Stimulated activated effector memory CD8-positive, alpha-beta T cell treated with anti-CD3 and anti-CD28 coated beads, Interleukin-12 subunit alpha, Interleukin-12 subunit beta, amount 100 ng/mL, for 72 hours (primary cell): Measurements from ENCODE around the gene SMYD3.

Source experiments
- ATAC-seq: fragments of 150-1000 bp; cut with Tn5 transposase; 2 replicates; pipeline ENCODE4 v1.10.0; 2021
- DNase-seq, 2 donors: peaks; one replicate each; pipeline ENCODE4 v3.0.0; 2021 to 2022; ENCODE audit warnings: low spot score in 2 of 2
- H3K27ac Mint-ChIP-seq: one replicate; pipeline ENCODE4 v1.8.0; 2022; ENCODE audit warnings: mild to moderate bottlenecking, mixed read lengths
- H3K36me3 Mint-ChIP-seq: one replicate; pipeline ENCODE4 v1.8.0; 2022; ENCODE audit warnings: mild to moderate bottlenecking, mixed read lengths
- H3K4me1 Mint-ChIP-seq: one replicate; pipeline ENCODE4 v1.8.0; 2022; ENCODE audit warnings: mixed read lengths
- H3K4me3 Mint-ChIP-seq: one replicate; pipeline ENCODE4 v1.8.0; 2022; ENCODE audit warnings: mild to moderate bottlenecking, mixed read lengths
- H3K9me3 Mint-ChIP-seq: one replicate; pipeline ENCODE4 v1.8.0; 2022; ENCODE audit warnings: mixed read lengths

The SMYD3 gene

DNA sequence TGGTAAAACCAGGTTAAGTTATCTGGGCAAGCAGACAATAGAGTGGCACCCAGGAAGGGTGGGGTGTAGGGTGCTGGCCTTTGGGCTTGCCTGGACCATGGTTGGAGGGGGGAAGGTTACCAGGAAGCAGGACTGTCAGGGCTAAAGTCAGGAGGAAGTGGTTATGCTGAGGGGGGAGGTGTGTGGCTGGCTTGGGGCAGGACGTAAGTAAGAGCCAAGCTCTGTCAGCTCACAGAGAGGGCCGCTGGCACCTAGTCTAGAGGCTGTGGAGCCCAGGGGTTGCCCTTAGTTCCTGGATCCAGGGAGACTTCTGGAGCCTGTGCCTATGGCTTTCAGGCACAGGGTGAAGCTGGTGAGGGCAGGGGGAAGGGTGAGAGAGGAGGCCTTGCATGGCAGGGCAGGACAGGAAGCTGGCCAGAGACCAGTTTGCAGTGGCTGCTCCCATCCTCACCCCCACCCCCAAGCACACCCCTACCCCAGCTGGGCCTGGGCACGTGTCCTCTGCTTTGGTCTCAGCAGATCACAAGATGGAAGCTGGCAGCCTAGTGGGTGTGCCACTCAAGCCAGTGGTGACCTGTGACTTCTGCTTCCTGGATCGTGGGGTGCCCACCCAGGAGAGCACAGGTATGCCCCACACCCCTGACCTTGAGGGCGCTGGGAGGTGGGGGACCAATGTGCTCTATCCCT lies 20.5 kb upstream of the SMYD3 start:
- peaks cover 15% of the 10 kb centered on the region for H3K4me1 Mint-ChIP-seq
- peaks cover 3% of the 10 kb centered on the region for H3K9me3 Mint-ChIP-seq
- ATAC-seq = peak; percentile 76
- peak overlapping the region; percentile 34 for H3K4me3 Mint-ChIP-seq
- H3K27ac Mint-ChIP-seq = peak overlapping the region; percentile 94
- DNase-seq = no peak
- H3K36me3 Mint-ChIP-seq = no peaks in the 10 kb centered on the region

DNA sequence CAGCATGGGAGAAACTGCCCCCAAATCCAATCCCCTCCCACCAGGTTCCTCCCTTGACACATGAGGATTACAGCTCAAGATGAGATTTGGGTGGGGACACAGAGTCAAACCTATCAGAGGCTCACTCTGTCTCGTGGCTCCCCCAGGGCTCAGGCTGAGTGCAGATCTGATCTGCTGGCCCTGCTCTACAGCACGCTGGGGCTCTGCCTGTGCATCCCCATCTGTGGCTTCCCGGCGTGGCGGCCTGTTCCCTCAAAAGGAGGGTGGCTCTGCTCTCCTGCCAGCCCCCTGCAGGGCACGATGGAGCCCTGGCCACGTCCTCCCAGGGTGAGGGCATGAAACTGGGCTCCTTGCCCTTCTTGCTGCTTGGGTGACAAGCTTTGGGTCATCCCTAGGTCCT lies 19.8 kb upstream of the SMYD3 start:
- H3K27ac Mint-ChIP-seq = peak overlapping the region; percentile 94
- H3K36me3 Mint-ChIP-seq = no peaks in the 10 kb centered on the region
- DNase-seq (no peak), ATAC-seq (no peak)
- H3K4me1 Mint-ChIP-seq = peaks cover 15% of the 10 kb centered on the region
- peak overlapping the region; percentile 34 for H3K4me3 Mint-ChIP-seq
- H3K9me3 Mint-ChIP-seq = peaks cover 3% of the 10 kb centered on the region

DNA sequence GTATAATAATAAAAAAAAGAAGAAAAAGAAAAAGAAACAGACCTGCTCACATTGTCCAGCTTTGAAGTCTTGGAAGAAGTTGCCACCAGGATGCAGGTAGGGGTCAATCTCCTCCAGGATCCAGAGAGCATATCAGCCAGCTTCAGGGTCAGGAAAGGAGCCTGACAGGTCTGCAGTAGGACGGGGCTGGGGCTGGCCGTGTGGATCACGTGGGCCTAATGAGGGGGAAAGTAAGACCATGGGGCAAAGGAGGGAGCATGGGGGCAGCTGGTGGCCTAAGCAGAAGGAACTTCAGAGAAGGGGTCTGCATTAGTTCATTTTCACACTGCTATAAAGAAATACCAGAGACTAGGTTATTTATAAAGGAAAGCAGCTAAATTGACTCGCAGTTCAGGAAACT lies 19.3 kb upstream of the SMYD3 start:
- ATAC-seq (no peak), DNase-seq (no peak)
- Mint-ChIP-seq H3K9me3 (peaks cover 1% of the 10 kb centered on the region), H3K4me1 (peaks cover 15% of the 10 kb centered on the region), H3K36me3 (no peaks in the 10 kb centered on the region), H3K27ac (peak overlapping the region; percentile 94), H3K4me3 (no peak overlapping the region)

DNA sequence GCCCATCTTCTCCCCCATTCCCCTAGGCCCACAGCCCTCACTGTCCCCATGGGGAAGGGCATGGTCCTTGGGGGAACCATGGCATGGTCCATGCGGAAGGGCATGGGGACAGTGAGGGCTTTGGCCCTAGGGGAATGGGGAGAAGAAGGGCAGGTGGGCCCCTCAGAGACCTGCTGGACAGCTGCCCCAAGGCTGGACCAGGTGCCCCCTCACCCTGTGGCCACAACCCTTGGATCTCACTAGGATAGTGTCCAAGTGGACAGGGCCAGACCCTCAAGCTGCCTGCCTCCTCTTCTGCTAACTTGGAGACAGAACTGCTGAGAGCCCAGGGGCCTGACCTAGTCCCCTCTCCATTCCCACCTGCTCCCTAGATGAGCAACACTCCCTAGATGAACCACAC lies 12.4 kb upstream of the SMYD3 start:
- no peak for ATAC-seq
- Mint-ChIP-seq H3K36me3 (no peaks in the 10 kb centered on the region), H3K4me3 (no peak overlapping the region), H3K9me3 (no peaks in the 10 kb centered on the region), H3K27ac (no peak overlapping the region), H3K4me1 (peaks cover 2% of the 10 kb centered on the region)
- DNase-seq = no peak

DNA sequence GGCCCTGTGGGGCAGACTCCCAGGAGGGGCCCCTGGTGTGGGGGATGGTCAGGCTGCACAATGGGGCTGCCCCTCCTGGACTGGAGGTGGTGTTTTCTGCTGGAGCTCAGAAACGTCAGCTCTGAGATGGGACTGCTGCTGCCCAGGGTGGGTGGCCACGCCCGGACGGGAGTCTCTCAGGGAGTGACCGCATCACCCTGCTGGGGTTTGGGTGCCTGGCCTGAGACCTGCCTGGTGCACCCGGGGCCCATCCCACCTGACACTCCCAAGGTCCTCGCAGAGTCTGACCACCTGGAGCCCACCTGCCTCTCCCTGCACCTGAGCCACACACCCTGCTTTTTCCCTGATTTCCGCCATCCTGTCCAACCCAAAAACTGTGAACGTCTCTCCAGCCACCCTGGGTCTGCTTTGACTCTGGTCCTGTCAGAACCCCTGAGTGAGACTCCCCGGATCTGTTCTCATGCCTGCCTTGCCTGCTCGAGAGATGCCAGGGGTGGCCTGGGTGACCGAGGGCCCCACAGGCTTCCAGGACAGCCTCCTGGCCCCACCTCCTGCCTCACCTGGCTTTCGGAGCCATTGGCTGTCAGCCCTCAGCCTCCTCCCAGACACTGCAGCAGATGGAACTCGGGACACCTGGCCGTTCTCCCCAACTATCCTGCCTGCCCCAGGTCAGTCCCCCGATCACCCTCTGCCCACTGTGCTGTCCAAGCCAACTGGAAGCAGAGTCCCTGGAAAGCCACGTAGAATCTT lies 11.6 kb upstream of the SMYD3 start:
- Mint-ChIP-seq H3K36me3 (no peaks in the 10 kb centered on the region), H3K4me3 (no peak overlapping the region), H3K27ac (peak overlapping the region; percentile 43), H3K9me3 (no peaks in the 10 kb centered on the region), H3K4me1 (peaks cover 8% of the 10 kb centered on the region)
- no peak for DNase-seq
- ATAC-seq = no peak

DNA sequence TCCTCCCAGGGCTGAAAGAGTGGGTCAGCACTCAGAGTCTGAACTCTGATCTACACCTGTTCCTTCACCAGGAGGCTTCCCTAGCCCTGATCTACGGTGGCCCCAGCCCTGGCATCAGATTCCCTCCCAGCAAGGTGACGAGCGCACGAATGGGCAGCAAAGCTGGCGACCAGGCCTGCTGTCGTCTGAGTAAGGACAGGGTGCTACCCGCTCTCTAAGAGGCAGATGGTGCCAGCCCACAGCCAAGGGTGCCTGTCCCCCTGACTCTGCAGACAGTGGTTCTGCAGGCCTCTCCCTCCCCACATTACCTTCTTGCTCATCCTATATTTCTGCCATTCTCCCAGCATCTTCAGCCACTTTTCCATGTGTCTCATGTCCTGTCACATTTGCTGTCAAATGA lies 10.3 kb upstream of the SMYD3 start:
- ATAC-seq (no peak), DNase-seq (no peak)
- H3K36me3 Mint-ChIP-seq = no peaks in the 10 kb centered on the region
- peaks cover 8% of the 10 kb centered on the region for H3K4me1 Mint-ChIP-seq
- H3K4me3 Mint-ChIP-seq = no peak overlapping the region
- no peaks in the 10 kb centered on the region for H3K9me3 Mint-ChIP-seq
- H3K27ac Mint-ChIP-seq = no peak overlapping the region

DNA sequence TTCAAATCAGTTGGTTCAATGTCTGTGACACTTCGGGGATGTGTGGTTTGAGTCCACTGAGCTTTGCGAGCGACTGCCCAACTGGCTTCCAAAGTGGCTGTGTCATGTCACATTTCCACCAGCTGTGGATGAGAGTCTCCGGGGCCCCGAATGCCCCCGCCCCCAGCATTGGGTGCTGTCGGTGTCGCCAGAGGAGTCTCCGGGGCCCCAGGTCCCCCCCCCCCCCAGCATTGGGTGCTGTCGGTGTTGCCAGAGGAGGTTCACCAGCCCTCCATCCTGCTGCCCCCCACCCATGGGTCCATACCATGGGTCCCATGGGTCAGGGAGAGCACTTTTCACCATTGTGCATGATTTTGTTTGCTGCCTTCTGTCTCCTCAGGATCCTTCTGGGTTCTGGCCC lies 9.0 kb upstream of the SMYD3 start:
- H3K4me1 Mint-ChIP-seq = peaks cover 8% of the 10 kb centered on the region
- ATAC-seq (no peak), DNase-seq (no peak)
- no peaks in the 10 kb centered on the region for H3K36me3 Mint-ChIP-seq
- no peak overlapping the region for H3K4me3 Mint-ChIP-seq
- no peaks in the 10 kb centered on the region for H3K9me3 Mint-ChIP-seq
- no peak overlapping the region for H3K27ac Mint-ChIP-seq

DNA sequence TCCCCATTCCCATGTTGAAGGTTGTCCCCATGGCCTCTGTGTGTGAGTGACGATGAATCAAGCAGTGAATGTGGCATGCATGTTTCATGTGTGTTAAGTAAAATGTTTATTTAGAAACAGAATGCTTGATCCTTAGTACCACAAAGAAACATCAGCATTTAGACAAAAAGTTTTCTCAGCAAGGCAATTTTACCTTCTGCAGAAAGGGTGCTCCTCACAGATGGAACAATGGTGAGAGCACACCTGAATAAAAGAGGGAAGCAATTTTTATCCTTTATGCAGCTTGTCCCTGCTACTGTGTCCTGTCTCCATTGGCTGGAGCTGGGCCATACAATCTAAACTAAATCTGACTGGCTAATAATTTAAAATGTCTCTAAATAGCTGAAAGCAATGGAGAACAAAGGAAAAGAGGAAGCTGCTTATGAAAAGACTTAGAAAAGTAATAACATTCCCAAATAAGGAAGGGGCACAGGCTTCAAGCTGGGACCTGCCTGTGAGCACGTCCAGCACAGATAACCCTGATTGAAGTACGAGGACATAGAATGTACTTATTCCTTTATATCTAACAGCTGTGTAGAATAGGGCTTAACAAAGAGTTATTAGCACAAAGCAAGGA lies 8.4 kb upstream of the SMYD3 start:
- Mint-ChIP-seq H3K4me3 (no peak overlapping the region), H3K4me1 (peaks cover 8% of the 10 kb centered on the region), H3K27ac (no peak overlapping the region), H3K36me3 (no peaks in the 10 kb centered on the region), H3K9me3 (no peaks in the 10 kb centered on the region)
- DNase-seq (no peak), ATAC-seq (no peak)

DNA sequence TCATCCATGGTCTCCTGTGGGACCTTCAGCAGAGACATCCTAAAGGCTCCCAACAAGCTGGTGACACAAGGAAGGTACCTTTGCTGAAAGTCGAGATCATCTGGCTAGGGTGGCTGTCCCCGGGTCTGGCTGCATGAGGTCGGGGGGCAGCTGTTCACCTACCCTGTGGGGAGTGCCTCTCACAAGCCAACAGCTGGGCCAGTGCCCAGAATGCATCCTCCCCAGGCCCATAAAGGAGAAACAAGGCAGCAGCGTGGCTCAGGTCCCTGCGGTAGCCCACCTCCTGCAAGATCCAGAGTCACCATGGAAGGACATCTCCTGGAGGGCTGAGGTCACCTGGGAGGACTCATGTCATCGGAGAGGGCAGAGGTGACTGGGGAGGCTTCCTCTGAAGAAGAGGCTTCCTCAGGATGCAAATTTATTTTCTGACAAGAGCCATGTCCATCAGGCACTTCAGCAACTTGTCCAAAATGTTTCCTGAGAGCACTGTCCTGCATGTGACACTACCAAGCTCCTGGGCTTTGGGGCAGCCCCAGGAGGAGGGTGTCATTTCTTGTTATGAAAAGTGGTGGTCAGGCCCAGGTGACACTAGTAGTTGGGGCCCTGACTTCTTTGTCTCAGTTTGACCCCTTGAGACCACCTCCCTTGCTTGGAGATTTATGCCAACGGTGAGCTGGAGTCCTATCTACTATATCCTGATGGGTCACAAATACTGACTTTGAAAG lies 6.7 kb upstream of the SMYD3 start:
- peaks cover 8% of the 10 kb centered on the region for H3K4me1 Mint-ChIP-seq
- ATAC-seq = peak; percentile 11
- H3K27ac Mint-ChIP-seq = no peak overlapping the region
- peak overlapping the region; percentile 24 for H3K4me3 Mint-ChIP-seq
- no peaks in the 10 kb centered on the region for H3K9me3 Mint-ChIP-seq
- no peak for DNase-seq
- no peaks in the 10 kb centered on the region for H3K36me3 Mint-ChIP-seq

DNA sequence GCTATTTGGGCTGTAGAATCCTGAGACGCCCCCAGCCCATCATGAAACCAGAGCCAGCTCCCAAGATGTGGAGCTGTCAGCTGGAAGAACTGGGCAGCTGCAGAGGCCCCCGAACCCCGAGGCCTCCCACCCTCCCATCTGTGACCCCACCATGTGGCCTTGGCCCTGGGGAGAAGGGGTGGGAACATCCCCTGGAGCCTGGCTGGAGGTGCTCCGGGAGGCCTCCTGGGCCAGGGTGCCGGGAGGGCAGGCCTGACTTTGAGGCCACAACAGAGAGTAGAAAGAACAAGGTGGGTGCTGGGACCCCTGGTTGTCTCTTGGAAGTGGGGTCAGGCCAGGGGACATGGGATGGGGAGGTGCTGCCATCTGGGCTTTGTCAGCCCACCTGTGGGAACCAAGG lies 6.0 kb upstream of the SMYD3 start:
- H3K27ac Mint-ChIP-seq = no peak overlapping the region
- H3K36me3 Mint-ChIP-seq = no peaks in the 10 kb centered on the region
- H3K4me3 Mint-ChIP-seq = no peak overlapping the region
- no peak for DNase-seq
- H3K9me3 Mint-ChIP-seq = no peaks in the 10 kb centered on the region
- peaks cover 9% of the 10 kb centered on the region for H3K4me1 Mint-ChIP-seq
- no peak for ATAC-seq

DNA sequence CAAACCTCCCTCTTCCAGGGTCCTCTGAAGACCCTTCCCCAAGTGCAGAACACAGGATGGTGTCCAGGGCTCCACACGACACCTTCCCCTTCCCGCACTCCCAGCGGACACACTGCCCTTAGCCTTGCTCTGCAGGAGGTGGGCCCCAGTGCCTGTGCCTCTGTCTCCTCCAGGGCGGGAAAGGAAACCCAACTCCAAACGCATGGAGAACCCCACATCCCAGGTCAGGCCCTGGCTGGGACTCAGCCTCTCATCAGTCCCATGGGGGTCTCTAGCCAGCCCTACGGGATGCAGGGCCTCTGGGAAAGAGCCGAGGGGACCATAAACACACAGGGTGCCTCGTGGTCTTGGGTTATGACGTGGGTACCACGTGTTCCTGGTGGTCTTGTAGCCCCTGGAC lies 5.6 kb upstream of the SMYD3 start:
- no peaks in the 10 kb centered on the region for H3K36me3 Mint-ChIP-seq
- ATAC-seq (no peak), DNase-seq (no peak)
- no peak overlapping the region for H3K4me3 Mint-ChIP-seq
- H3K4me1 Mint-ChIP-seq = peaks cover 14% of the 10 kb centered on the region
- no peaks in the 10 kb centered on the region for H3K9me3 Mint-ChIP-seq
- H3K27ac Mint-ChIP-seq = no peak overlapping the region

DNA sequence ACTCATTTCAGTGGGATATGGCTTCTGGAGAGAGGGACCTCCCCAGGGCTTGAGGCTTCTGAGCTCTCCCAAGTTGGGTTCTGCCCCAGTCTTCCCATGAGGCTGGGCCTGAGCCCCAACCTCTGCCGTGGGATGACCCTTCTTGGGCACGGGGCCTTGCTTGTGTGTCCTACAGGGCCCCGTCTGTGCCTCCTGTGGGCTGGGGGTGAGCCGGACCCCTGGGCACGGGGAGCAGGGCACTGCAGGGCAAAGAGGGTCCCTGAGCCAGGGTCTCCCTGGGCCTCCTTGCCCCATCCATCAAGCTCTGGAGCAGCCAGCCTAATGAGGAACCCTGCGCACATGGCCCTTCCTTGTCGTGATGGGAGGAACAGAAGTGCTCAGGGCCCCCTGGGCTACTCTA lies 5.2 kb upstream of the SMYD3 start:
- H3K9me3 Mint-ChIP-seq = no peaks in the 10 kb centered on the region
- no peak overlapping the region for H3K27ac Mint-ChIP-seq
- no peak overlapping the region for H3K4me3 Mint-ChIP-seq
- H3K4me1 Mint-ChIP-seq = peaks cover 18% of the 10 kb centered on the region
- no peak for ATAC-seq
- no peaks in the 10 kb centered on the region for H3K36me3 Mint-ChIP-seq
- no peak for DNase-seq

DNA sequence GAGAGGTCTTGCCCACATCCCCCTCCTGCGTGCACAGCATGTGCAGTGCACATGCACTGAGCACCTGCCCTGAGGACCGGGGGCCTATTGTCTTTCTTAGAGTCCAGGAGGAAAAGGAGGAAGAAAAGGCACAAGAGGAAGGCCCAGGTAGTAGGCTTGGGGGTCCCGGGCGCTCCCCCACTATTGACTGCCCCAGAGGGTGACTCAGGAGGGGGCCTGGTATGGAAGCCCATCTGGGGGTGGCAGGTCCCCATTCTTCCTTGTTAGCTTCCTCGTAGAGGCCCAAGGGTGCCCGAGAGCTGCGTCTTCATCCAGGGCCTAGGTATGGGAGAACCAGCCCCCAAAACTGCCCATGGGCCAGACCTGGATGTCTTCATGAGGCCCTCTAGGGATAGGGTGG lies 4.1 kb upstream of the SMYD3 start:
- ATAC-seq = no peak
- Mint-ChIP-seq H3K4me3 (no peak overlapping the region), H3K4me1 (peaks cover 23% of the 10 kb centered on the region), H3K9me3 (no peaks in the 10 kb centered on the region), H3K27ac (no peak overlapping the region), H3K36me3 (no peaks in the 10 kb centered on the region)
- DNase-seq = no peak

DNA sequence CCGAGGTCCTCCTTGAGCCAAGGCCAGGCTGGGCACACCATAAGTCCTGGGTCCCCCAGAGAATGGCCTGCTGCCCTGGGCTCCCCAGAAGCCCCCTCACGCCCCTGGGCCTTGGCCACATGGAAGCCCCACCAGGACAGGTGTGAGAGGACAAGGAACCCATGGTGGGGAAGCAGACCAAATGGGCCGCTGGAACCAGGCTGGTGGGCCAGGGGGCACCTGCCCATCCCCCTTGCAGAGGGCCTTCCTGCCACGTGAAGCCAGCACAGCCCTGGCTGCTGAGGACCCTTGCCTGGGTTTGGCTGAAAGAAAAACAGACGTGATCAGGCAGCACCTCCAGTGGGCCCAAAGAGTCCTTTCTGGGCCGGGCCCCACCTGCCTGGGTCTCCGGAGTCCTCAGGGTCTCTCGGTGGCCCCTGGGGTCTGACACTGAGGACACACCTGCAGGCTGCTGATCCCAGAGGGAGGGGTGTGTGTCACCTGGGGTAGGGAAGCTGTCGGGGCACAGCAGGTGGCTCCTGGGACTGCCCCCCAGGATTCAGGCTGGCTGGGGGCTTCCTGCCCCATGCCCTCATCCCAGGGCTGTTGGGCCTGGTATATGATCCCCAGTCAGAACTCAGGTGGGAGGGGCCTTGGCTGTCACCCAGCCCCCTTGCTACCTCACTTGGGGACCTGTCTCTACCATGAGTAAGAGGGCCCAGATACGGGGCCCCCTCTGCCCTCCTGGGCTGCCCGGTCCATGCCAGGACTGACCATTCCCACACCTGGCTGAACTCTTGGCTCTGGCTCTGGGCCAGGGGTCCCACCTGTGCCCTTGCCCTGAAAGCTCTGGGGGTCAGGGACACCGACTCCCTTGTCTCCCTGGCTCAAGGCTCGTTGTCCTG lies 3.3 kb upstream of the SMYD3 start:
- H3K4me3 Mint-ChIP-seq = no peak overlapping the region
- H3K27ac Mint-ChIP-seq = no peak overlapping the region

More for the DNA sequence above, 3.3 kb upstream of the SMYD3 start:
- DNase-seq (no peak), ATAC-seq (no peak)
- H3K4me1 Mint-ChIP-seq = peaks cover 31% of the 10 kb centered on the region
- no peaks in the 10 kb centered on the region for H3K9me3 Mint-ChIP-seq
- no peaks in the 10 kb centered on the region for H3K36me3 Mint-ChIP-seq
